ENCODE results near the gene MGP.

The MGP gene

GRCh38 chr12:14919455-14919854 is 33.8 kb upstream of the MGP start:
- no peak overlapping the region for H3K9ac ChIP-seq (ENCODE audit: low read length)
- no peaks in the 10 kb centered on the region for H3K9me3 ChIP-seq (ENCODE audit: control insufficient read depth, low read length)
- no peaks in the 10 kb centered on the region for H3K36me3 ChIP-seq (ENCODE audit: control insufficient read depth, insufficient read depth, low read length)
- no peaks in the 10 kb centered on the region for H3K4me1 ChIP-seq (ENCODE audit: control insufficient read depth, insufficient read depth, low read length)
- no peak overlapping the region for H3K4me3 ChIP-seq (ENCODE audit: low read length)
- no peaks in the 10 kb centered on the region for H3K27me3 ChIP-seq (ENCODE audit: control insufficient read depth, insufficient read depth, low read length)

- Histone ChIP-seq H3K27me3 (ENCODE audit: control insufficient read depth, insufficient read depth, low read length) (no peaks in the 10 kb centered on the region), H3K9me3 (ENCODE audit: control insufficient read depth, low read length) (no peaks in the 10 kb centered on the region), H3K4me3 (ENCODE audit: low read length) (no peak overlapping the region), H3K4me1 (ENCODE audit: control insufficient read depth, insufficient read depth, low read length) (peaks cover 8% of the 10 kb centered on the region), H3K9ac (ENCODE audit: low read length) (no peak overlapping the region), H3K36me3 (ENCODE audit: control insufficient read depth, insufficient read depth, low read length) (no peaks in the 10 kb centered on the region)
Measured at GRCh38 chr12:14915736-14916135, 30.1 kb upstream of the MGP start.

GRCh38 chr12:14913381-14913781 is 27.7 kb upstream of the MGP start:
- peaks cover 8% of the 10 kb centered on the region for H3K4me1 ChIP-seq (ENCODE audit: control insufficient read depth, insufficient read depth, low read length)
- H3K9ac ChIP-seq (ENCODE audit: low read length): no peak overlapping the region
- no peaks in the 10 kb centered on the region for H3K36me3 ChIP-seq (ENCODE audit: control insufficient read depth, insufficient read depth, low read length)
- no peak overlapping the region for H3K4me3 ChIP-seq (ENCODE audit: low read length)
- H3K27me3 ChIP-seq (ENCODE audit: control insufficient read depth, insufficient read depth, low read length): no peaks in the 10 kb centered on the region
- no peaks in the 10 kb centered on the region for H3K9me3 ChIP-seq (ENCODE audit: control insufficient read depth, low read length)

GRCh38 chr12:14911131-14911530 is 25.5 kb upstream of the MGP start:
- peaks cover 8% of the 10 kb centered on the region for H3K4me1 ChIP-seq (ENCODE audit: control insufficient read depth, insufficient read depth, low read length)
- H3K36me3 ChIP-seq (ENCODE audit: control insufficient read depth, insufficient read depth, low read length): no peaks in the 10 kb centered on the region
- no peak overlapping the region for H3K4me3 ChIP-seq (ENCODE audit: low read length)
- no peaks in the 10 kb centered on the region for H3K27me3 ChIP-seq (ENCODE audit: control insufficient read depth, insufficient read depth, low read length)
- H3K9me3 ChIP-seq (ENCODE audit: control insufficient read depth, low read length): no peaks in the 10 kb centered on the region
- H3K9ac ChIP-seq (ENCODE audit: low read length): no peak overlapping the region

- Histone ChIP-seq H3K9ac (ENCODE audit: low read length) (no peak overlapping the region), H3K27me3 (ENCODE audit: control insufficient read depth, insufficient read depth, low read length) (no peaks in the 10 kb centered on the region), H3K4me1 (ENCODE audit: control insufficient read depth, insufficient read depth, low read length) (peaks cover 10% of the 10 kb centered on the region), H3K9me3 (ENCODE audit: control insufficient read depth, low read length) (no peaks in the 10 kb centered on the region), H3K36me3 (ENCODE audit: control insufficient read depth, insufficient read depth, low read length) (no peaks in the 10 kb centered on the region), H3K4me3 (ENCODE audit: low read length) (no peak overlapping the region)
Measured at GRCh38 chr12:14910090-14910915, 24.6 kb upstream of the MGP start.

GRCh38 chr12:14907953-14908352 is 22.3 kb upstream of the MGP start:
- Histone ChIP-seq H3K36me3 (ENCODE audit: control insufficient read depth, insufficient read depth, low read length) (no peaks in the 10 kb centered on the region), H3K9ac (ENCODE audit: low read length) (no peak overlapping the region), H3K9me3 (ENCODE audit: control insufficient read depth, low read length) (no peaks in the 10 kb centered on the region), H3K4me1 (ENCODE audit: control insufficient read depth, insufficient read depth, low read length) (peaks cover 9% of the 10 kb centered on the region), H3K4me3 (ENCODE audit: low read length) (no peak overlapping the region), H3K27me3 (ENCODE audit: control insufficient read depth, insufficient read depth, low read length) (no peaks in the 10 kb centered on the region)

- H3K4me1 ChIP-seq (ENCODE audit: control insufficient read depth, insufficient read depth, low read length): peaks cover 8% of the 10 kb centered on the region
- H3K4me3 ChIP-seq (ENCODE audit: low read length): no peak overlapping the region
- no peaks in the 10 kb centered on the region for H3K27me3 ChIP-seq (ENCODE audit: control insufficient read depth, insufficient read depth, low read length)
- H3K9ac ChIP-seq (ENCODE audit: low read length): no peak overlapping the region
- no peaks in the 10 kb centered on the region for H3K36me3 ChIP-seq (ENCODE audit: control insufficient read depth, insufficient read depth, low read length)
- no peaks in the 10 kb centered on the region for H3K9me3 ChIP-seq (ENCODE audit: control insufficient read depth, low read length)
Measured at GRCh38 chr12:14906114-14906513, 20.5 kb upstream of the MGP start.

- Histone ChIP-seq H3K4me3 (ENCODE audit: low read length) (no peak overlapping the region), H3K27me3 (ENCODE audit: control insufficient read depth, insufficient read depth, low read length) (no peaks in the 10 kb centered on the region), H3K9me3 (ENCODE audit: control insufficient read depth, low read length) (no peaks in the 10 kb centered on the region), H3K4me1 (ENCODE audit: control insufficient read depth, insufficient read depth, low read length) (peaks cover 8% of the 10 kb centered on the region), H3K36me3 (ENCODE audit: control insufficient read depth, insufficient read depth, low read length) (no peaks in the 10 kb centered on the region), H3K9ac (ENCODE audit: low read length) (no peak overlapping the region)
Measured at GRCh38 chr12:14905269-14906004, 19.8 kb upstream of the MGP start.

- Histone ChIP-seq H3K9ac (ENCODE audit: low read length) (no peak overlapping the region), H3K4me1 (ENCODE audit: control insufficient read depth, insufficient read depth, low read length) (peaks cover 8% of the 10 kb centered on the region), H3K9me3 (ENCODE audit: control insufficient read depth, low read length) (no peaks in the 10 kb centered on the region), H3K4me3 (ENCODE audit: low read length) (no peak overlapping the region), H3K27me3 (ENCODE audit: control insufficient read depth, insufficient read depth, low read length) (no peaks in the 10 kb centered on the region), H3K36me3 (ENCODE audit: control insufficient read depth, insufficient read depth, low read length) (no peaks in the 10 kb centered on the region)
Measured at GRCh38 chr12:14904854-14905253, 19.2 kb upstream of the MGP start.

GRCh38 chr12:14903386-14904098 is 17.9 kb upstream of the MGP start:
- H3K9me3 ChIP-seq (ENCODE audit: control insufficient read depth, low read length): no peaks in the 10 kb centered on the region
- H3K4me3 ChIP-seq (ENCODE audit: low read length): no peak overlapping the region
- no peaks in the 10 kb centered on the region for H3K27me3 ChIP-seq (ENCODE audit: control insufficient read depth, insufficient read depth, low read length)
- H3K9ac ChIP-seq (ENCODE audit: low read length): no peak overlapping the region
- peaks cover 8% of the 10 kb centered on the region for H3K4me1 ChIP-seq (ENCODE audit: control insufficient read depth, insufficient read depth, low read length)
- no peaks in the 10 kb centered on the region for H3K36me3 ChIP-seq (ENCODE audit: control insufficient read depth, insufficient read depth, low read length)

- H3K4me1 ChIP-seq (ENCODE audit: control insufficient read depth, insufficient read depth, low read length): peaks cover 8% of the 10 kb centered on the region
- no peaks in the 10 kb centered on the region for H3K27me3 ChIP-seq (ENCODE audit: control insufficient read depth, insufficient read depth, low read length)
- H3K9ac ChIP-seq (ENCODE audit: low read length): no peak overlapping the region
- H3K9me3 ChIP-seq (ENCODE audit: control insufficient read depth, low read length): no peaks in the 10 kb centered on the region
- no peak overlapping the region for H3K4me3 ChIP-seq (ENCODE audit: low read length)
- no peaks in the 10 kb centered on the region for H3K36me3 ChIP-seq (ENCODE audit: control insufficient read depth, insufficient read depth, low read length)
Measured at GRCh38 chr12:14902465-14902864, 16.8 kb upstream of the MGP start.

GRCh38 chr12:14901228-14901562 is 15.5 kb upstream of the MGP start:
- Histone ChIP-seq H3K27me3 (ENCODE audit: control insufficient read depth, insufficient read depth, low read length) (no peaks in the 10 kb centered on the region), H3K36me3 (ENCODE audit: control insufficient read depth, insufficient read depth, low read length) (no peaks in the 10 kb centered on the region), H3K9ac (ENCODE audit: low read length) (no peak overlapping the region), H3K4me3 (ENCODE audit: low read length) (no peak overlapping the region), H3K9me3 (ENCODE audit: control insufficient read depth, low read length) (no peaks in the 10 kb centered on the region), H3K4me1 (ENCODE audit: control insufficient read depth, insufficient read depth, low read length) (peaks cover 8% of the 10 kb centered on the region)
